SK-N-SH (cell line): Measurements from ENCODE around the gene TOMM40L. TPM values are rescaled to one million over a fixed set of nuclear protein-coding genes. Genes with fewer than 3 reads are reported as not detected.

Source experiments
- CTCF ChIA-PET: fragments of 300-600, 350-600 bp; formaldehyde crosslinking; extraction: SDS; loops from one replicate; lab custom pipeline; 2021; lab: Yijun Ruan, JAX
- POLR2A ChIA-PET: fragments of 350-600 bp; sonication (Branson Sonifier 250); formaldehyde crosslinking; extraction: SDS; loops from one replicate; lab custom pipeline; 2020; ENCODE audit warnings: antibody characterized with exemption, inconsistent platforms; lab: Yijun Ruan, JAX
- DNase-seq: peaks from one replicate; pipeline ENCODE4 v3.0.0; 2012
- H2AFZ ChIP-seq: fragments of 200-600 bp; sonication (generic); 2 replicates; pipeline ENCODE4 v1.8.1; 2016; ENCODE audit warnings: antibody characterized with exemption, mild to moderate bottlenecking, low read depth
- H3F3A ChIP-seq: fragments of 200-600 bp; sonication (generic); replicated peaks from 2 replicates; pipeline ENCODE3; 2016; ENCODE audit warnings: antibody characterized with exemption, mild to moderate bottlenecking; ENCODE audit not compliant: insufficient read depth
- H3K27ac ChIP-seq, 2 experiments: fragments of 200-500 bp in 1 of 2; fragments of 200-600 bp in 1 of 2; sonication (Bioruptor generic) in 1 of 2; sonication (generic), shearing (Covaris generic) in 1 of 2; 2 replicates each; pipeline versions ENCODE4 v1.5.1 to v1.6.1; 2014 to 2016; ENCODE audit warnings: low read depth in 2 of 2, inconsistent platforms in 1 of 2, low read length in 1 of 2, mild to moderate bottlenecking in 1 of 2, mixed read lengths in 1 of 2
- H3K27me3 ChIP-seq: fragments of 200-600 bp; sonication (generic), shearing (Covaris generic); 2 replicates; pipeline ENCODE4 v1.6.1; 2016; ENCODE audit warnings: mixed run types; ENCODE audit not compliant: insufficient read depth
- H3K36me3 ChIP-seq, 2 experiments: fragments of 200-500 bp in 1 of 2; fragments of 200-600 bp in 1 of 2; sonication (Bioruptor generic) in 1 of 2; sonication (generic) in 1 of 2; replicated peaks in 1 of 2; 2 replicates each; pipeline versions ENCODE3 to v1.5.1; 2014 to 2016; ENCODE audit warnings: low read length in 1 of 2, mild to moderate bottlenecking in 1 of 2; ENCODE audit not compliant: insufficient read depth in 2 of 2, control insufficient read depth in 1 of 2
- H3K4me1 ChIP-seq, 2 experiments: fragments of 200-500 bp in 1 of 2; fragments of 200-600 bp in 1 of 2; sonication (Bioruptor generic) in 1 of 2; sonication (generic), shearing (Covaris generic) in 1 of 2; 2 replicates each; pipeline versions ENCODE4 v1.5.1 to v1.6.1; 2014 to 2016; ENCODE audit warnings: low read depth in 1 of 2, low read length in 1 of 2, mixed run types in 1 of 2; ENCODE audit not compliant: insufficient read depth in 2 of 2, control insufficient read depth in 1 of 2
- H3K4me2 ChIP-seq: fragments of 200-600 bp; sonication (generic), shearing (Covaris generic); 2 replicates; pipeline ENCODE4 v1.6.1; 2017; ENCODE audit warnings: mixed run types
- H3K4me3 ChIP-seq, 2 experiments: fragments of 200-500 bp in 1 of 2; fragments of 200-600 bp in 1 of 2; sonication (Bioruptor generic) in 1 of 2; sonication (generic), shearing (Covaris generic) in 1 of 2; 2 replicates each; pipeline versions ENCODE4 v1.5.1 to v1.8.1; 2014 to 2016; ENCODE audit warnings: low read depth in 2 of 2, inconsistent platforms in 1 of 2, low read length in 1 of 2, mild to moderate bottlenecking in 1 of 2, mixed read lengths in 1 of 2, moderate library complexity in 1 of 2
- H3K79me2 ChIP-seq: fragments of 200-600 bp; sonication (generic); 2 replicates; pipeline ENCODE4 v1.8.1; 2017; ENCODE audit warnings: mild to moderate bottlenecking; ENCODE audit not compliant: insufficient read depth
- H3K9ac ChIP-seq: fragments of 200-600 bp; sonication (generic); 2 replicates; pipeline ENCODE4 v1.6.1; 2017; ENCODE audit warnings: mixed run types
- H3K9me2 ChIP-seq: fragments of 200-600 bp; sonication (generic); 2 replicates; pipeline ENCODE4 v1.6.1; 2017; ENCODE audit warnings: mixed run types
- H3K9me3 ChIP-seq: fragments of 200-600 bp; sonication (generic); 2 replicates; pipeline ENCODE4 v1.6.1; 2017; ENCODE audit warnings: mixed run types, mild to moderate bottlenecking, moderate library complexity
- H4K20me1 ChIP-seq: fragments of 200-600 bp; sonication (generic); 2 replicates; pipeline ENCODE4 v1.6.1; 2017; ENCODE audit warnings: mild to moderate bottlenecking, mixed run types; ENCODE audit not compliant: insufficient read depth
- EP300 ChIP-seq, 2 experiments: IDR thresholded peaks; 2 replicates each; pipeline versions ENCODE4 v1.4.0 to v1.6.1; 2012; ENCODE audit warnings: borderline replicate concordance in 1 of 2, low read depth in 1 of 2, low read length in 1 of 2
- FOXJ3 ChIP-seq: sonication (generic); formaldehyde crosslinking; IDR thresholded peaks from 2 replicates; pipeline ENCODE4 v1.5.1; 2020; ENCODE audit warnings: mild to moderate bottlenecking, missing genetic modification reagents
- FOXM1 ChIP-seq: IDR thresholded peaks from 2 replicates; pipeline ENCODE4 v1.4.0; 2012; ENCODE audit warnings: low read depth, mild to moderate bottlenecking
- GABPA ChIP-seq: IDR thresholded peaks from 2 replicates; pipeline ENCODE4 v1.4.0; 2012; ENCODE audit warnings: low read depth, mild to moderate bottlenecking
- GATA2 ChIP-seq: sonication (generic); formaldehyde crosslinking; IDR thresholded peaks from 2 replicates; pipeline ENCODE4 v1.5.0; 2020; ENCODE audit warnings: mild to moderate bottlenecking, missing genetic modification reagents
- JUND ChIP-seq: IDR thresholded peaks from 2 replicates; pipeline ENCODE4 v1.4.0; 2012
- MEF2A ChIP-seq: IDR thresholded peaks from 2 replicates; pipeline ENCODE4 v1.4.0; 2012; ENCODE audit warnings: low read depth, borderline replicate concordance
- MXI1 ChIP-seq: IDR thresholded peaks from 2 replicates; pipeline ENCODE4 v1.6.1; 2012; ENCODE audit warnings: mild to moderate bottlenecking, low read depth, low read length, improper control_type of control experiment
- NFIC ChIP-seq: IDR thresholded peaks from 2 replicates; pipeline ENCODE4 v1.4.0; 2012; ENCODE audit warnings: borderline replicate concordance
- NRF1 ChIP-seq: IDR thresholded peaks from 2 replicates; pipeline ENCODE4 v1.6.1; 2012; ENCODE audit warnings: low read depth, mild to moderate bottlenecking, low read length
- RXRA ChIP-seq: IDR thresholded peaks from 2 replicates; pipeline ENCODE4 v1.4.0; 2012; ENCODE audit warnings: low read depth, mild to moderate bottlenecking, borderline replicate concordance
- SIN3A ChIP-seq: IDR thresholded peaks from 2 replicates; pipeline ENCODE4 v1.6.1; 2012; ENCODE audit warnings: low read depth, mild to moderate bottlenecking, low read length, moderate library complexity, borderline replicate concordance
- TCF12 ChIP-seq: IDR thresholded peaks from 2 replicates; pipeline ENCODE4 v1.4.0; 2012
- TEAD4 ChIP-seq: IDR thresholded peaks from 2 replicates; pipeline ENCODE4 v1.4.0; 2012; ENCODE audit warnings: mild to moderate bottlenecking, borderline replicate concordance; ENCODE audit not compliant: insufficient read depth
- YY1 ChIP-seq: IDR thresholded peaks from 2 replicates; pipeline ENCODE4 v1.4.0; 2012; ENCODE audit warnings: low read depth, mild to moderate bottlenecking
- WGBS: methylation state at CpG from one replicate; pipeline ENCODE4 v1.1.6; 2017; ENCODE audit warnings: low lambda C conversion rate; 5-methylcytosine and 5-hydroxymethylcytosine counted together
- polyA plus RNA-seq, 3 experiments: library from polyadenylated mRNA; depleted of rRNA; stranded (reverse); fragments of >200 nt; gene quantifications; 2 replicates each; pipeline ENCODE4 v1.2.3, GENCODE V29; 2012
- TF ChIP-seq, protein P1 (sequence below): IDR thresholded peaks from 2 replicates; pipeline ENCODE4 v1.6.1; 2012; ENCODE audit warnings: mild to moderate bottlenecking, low read depth, low read length, moderate library complexity
- TF ChIP-seq, protein P2 (sequence below): fragments of 150-350 bp; IDR thresholded peaks from 2 replicates; pipeline ENCODE4 v1.6.1; 2016; ENCODE audit warnings: mild to moderate bottlenecking, low read depth, low read length
- TF ChIP-seq, protein P3 (sequence below): IDR thresholded peaks from 2 replicates; pipeline ENCODE4 v1.4.0; 2012; ENCODE audit warnings: low read depth, borderline replicate concordance
- TF ChIP-seq, protein P4 (sequence below): fragments of 150-350 bp; IDR thresholded peaks from 2 replicates; pipeline ENCODE4 v1.6.1; 2017; ENCODE audit warnings: antibody characterized with exemption, low read length, low read depth, borderline replicate concordance
- TF ChIP-seq, protein P5 (sequence below): IDR thresholded peaks from 2 replicates; pipeline ENCODE4; 2012

TOMM40L gene
- polyA plus RNA-seq, 1 of the 3 experiments (the other 2 are of a cell fraction) = 9.7 TPM

DNA sequence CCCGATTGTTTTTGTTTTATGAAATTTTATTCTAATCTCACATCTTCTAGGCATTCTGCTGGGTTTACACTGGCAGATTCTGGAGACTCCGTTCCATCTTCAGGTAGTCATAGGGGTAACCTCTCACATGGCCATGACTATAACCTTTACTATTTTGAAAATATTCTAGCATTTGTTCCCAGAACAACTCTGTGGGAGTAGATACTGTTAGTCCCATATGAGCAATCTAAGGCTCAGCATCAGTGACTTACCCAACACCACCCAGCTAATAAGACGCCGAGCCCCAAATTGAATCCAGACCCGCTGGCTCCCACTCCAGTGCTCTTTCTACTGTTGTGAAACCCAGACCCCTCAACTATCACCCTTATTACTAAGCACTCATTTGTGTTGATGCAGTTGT is 36.8 kb upstream of the TOMM40L start:
- Histone ChIP-seq H3F3A (peaks cover 5% of the 10 kb centered on the region), H3K79me2 (no peaks in the 10 kb centered on the region), H3K9ac (no peak overlapping the region), H3K9me2 (no peaks in the 10 kb centered on the region), H4K20me1 (no peaks in the 10 kb centered on the region), H3K36me3 (peaks cover 0 to 19% of the 10 kb centered on the region in 2 experiments), H3K9me3 (no peaks in the 10 kb centered on the region), H3K4me1 (peaks cover 0 to 17% of the 10 kb centered on the region in 2 experiments; a peak in 3 of 4 replicates), H3K4me3 (no peak overlapping the region), H3K27me3 (no peaks in the 10 kb centered on the region), H3K27ac (no peak overlapping the region), H2AFZ (no peak overlapping the region), H3K4me2 (no peak overlapping the region)
- POLR2A ChIA-PET = no interaction called here
- 91% methylated on average over 5 of the region's 5 CpGs for WGBS
- CTCF ChIA-PET = interaction anchor here (1.1 kb wide), 1 partner anchor 21 kb away, joined by 3 read pairs; no protein-coding TSS in a partner anchor
- no peak for DNase-seq
- no peak for TF ChIP-seq NRF1
- TF ChIP-seq, protein P1, sequence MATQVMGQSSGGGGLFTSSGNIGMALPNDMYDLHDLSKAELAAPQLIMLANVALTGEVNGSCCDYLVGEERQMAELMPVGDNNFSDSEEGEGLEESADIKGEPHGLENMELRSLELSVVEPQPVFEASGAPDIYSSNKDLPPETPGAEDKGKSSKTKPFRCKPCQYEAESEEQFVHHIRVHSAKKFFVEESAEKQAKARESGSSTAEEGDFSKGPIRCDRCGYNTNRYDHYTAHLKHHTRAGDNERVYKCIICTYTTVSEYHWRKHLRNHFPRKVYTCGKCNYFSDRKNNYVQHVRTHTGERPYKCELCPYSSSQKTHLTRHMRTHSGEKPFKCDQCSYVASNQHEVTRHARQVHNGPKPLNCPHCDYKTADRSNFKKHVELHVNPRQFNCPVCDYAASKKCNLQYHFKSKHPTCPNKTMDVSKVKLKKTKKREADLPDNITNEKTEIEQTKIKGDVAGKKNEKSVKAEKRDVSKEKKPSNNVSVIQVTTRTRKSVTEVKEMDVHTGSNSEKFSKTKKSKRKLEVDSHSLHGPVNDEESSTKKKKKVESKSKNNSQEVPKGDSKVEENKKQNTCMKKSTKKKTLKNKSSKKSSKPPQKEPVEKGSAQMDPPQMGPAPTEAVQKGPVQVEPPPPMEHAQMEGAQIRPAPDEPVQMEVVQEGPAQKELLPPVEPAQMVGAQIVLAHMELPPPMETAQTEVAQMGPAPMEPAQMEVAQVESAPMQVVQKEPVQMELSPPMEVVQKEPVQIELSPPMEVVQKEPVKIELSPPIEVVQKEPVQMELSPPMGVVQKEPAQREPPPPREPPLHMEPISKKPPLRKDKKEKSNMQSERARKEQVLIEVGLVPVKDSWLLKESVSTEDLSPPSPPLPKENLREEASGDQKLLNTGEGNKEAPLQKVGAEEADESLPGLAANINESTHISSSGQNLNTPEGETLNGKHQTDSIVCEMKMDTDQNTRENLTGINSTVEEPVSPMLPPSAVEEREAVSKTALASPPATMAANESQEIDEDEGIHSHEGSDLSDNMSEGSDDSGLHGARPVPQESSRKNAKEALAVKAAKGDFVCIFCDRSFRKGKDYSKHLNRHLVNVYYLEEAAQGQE = no peak
- no peak for TF ChIP-seq SIN3A
- TF ChIP-seq, protein P2, sequence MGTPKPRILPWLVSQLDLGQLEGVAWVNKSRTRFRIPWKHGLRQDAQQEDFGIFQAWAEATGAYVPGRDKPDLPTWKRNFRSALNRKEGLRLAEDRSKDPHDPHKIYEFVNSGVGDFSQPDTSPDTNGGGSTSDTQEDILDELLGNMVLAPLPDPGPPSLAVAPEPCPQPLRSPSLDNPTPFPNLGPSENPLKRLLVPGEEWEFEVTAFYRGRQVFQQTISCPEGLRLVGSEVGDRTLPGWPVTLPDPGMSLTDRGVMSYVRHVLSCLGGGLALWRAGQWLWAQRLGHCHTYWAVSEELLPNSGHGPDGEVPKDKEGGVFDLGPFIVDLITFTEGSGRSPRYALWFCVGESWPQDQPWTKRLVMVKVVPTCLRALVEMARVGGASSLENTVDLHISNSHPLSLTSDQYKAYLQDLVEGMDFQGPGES = no peak
- TF ChIP-seq EP300 (IDR thresholded peaks at IDR 0.05; ENCODE audit: borderline replicate concordance in 1 of 2, low read depth in 1 of 2, low read length in 1 of 2) = no peak
- TF ChIP-seq RXRA = no peak
- no peak for TF ChIP-seq TEAD4
- TF ChIP-seq MXI1 = no peak
- TF ChIP-seq FOXM1 = no peak
- TF ChIP-seq, protein P3, sequence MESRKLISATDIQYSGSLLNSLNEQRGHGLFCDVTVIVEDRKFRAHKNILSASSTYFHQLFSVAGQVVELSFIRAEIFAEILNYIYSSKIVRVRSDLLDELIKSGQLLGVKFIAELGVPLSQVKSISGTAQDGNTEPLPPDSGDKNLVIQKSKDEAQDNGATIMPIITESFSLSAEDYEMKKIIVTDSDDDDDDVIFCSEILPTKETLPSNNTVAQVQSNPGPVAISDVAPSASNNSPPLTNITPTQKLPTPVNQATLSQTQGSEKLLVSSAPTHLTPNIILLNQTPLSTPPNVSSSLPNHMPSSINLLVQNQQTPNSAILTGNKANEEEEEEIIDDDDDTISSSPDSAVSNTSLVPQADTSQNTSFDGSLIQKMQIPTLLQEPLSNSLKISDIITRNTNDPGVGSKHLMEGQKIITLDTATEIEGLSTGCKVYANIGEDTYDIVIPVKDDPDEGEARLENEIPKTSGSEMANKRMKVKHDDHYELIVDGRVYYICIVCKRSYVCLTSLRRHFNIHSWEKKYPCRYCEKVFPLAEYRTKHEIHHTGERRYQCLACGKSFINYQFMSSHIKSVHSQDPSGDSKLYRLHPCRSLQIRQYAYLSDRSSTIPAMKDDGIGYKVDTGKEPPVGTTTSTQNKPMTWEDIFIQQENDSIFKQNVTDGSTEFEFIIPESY = no peak
- TF ChIP-seq, protein P4, sequence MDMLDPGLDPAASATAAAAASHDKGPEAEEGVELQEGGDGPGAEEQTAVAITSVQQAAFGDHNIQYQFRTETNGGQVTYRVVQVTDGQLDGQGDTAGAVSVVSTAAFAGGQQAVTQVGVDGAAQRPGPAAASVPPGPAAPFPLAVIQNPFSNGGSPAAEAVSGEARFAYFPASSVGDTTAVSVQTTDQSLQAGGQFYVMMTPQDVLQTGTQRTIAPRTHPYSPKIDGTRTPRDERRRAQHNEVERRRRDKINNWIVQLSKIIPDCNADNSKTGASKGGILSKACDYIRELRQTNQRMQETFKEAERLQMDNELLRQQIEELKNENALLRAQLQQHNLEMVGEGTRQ = no peak
- no peak for TF ChIP-seq NFIC
- no peak for TF ChIP-seq MEF2A
- TF ChIP-seq GABPA = no peak
- TF ChIP-seq, protein P5, sequence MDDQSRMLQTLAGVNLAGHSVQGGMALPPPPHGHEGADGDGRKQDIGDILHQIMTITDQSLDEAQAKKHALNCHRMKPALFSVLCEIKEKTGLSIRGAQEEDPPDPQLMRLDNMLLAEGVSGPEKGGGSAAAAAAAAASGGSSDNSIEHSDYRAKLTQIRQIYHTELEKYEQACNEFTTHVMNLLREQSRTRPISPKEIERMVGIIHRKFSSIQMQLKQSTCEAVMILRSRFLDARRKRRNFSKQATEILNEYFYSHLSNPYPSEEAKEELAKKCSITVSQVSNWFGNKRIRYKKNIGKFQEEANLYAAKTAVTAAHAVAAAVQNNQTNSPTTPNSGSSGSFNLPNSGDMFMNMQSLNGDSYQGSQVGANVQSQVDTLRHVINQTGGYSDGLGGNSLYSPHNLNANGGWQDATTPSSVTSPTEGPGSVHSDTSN = no peak
- no peak for TF ChIP-seq JUND
- no peak for TF ChIP-seq TCF12
- TF ChIP-seq GATA2 (CRISPR knock-in tag) = no peak
- no peak for TF ChIP-seq FOXJ3
- TF ChIP-seq YY1 = no peak
